Mucosa of descending colon (tissue), 3 donors: ENCODE data around the gene PWWP2B. TPM values are rescaled to one million over a fixed set of nuclear protein-coding genes. Genes with fewer than 3 reads are reported as not detected.

Source experiments
- ATAC-seq: fragments of 200-7000 bp; cut with Tn5 transposase; one replicate; pipeline ENCODE4 v1.9.1; 2020; ENCODE audit warnings: mild to moderate bottlenecking, moderate library complexity
- DNase-seq, 3 donors: peaks; one replicate each; pipeline ENCODE4 v3.0.0-alpha.2; 2020
- H3K36me3 ChIP-seq: fragments of 200-600 bp; one replicate; pipeline ENCODE4 v1.8.0; 2021; ENCODE audit warnings: low read depth, mild to moderate bottlenecking
- H3K4me1 ChIP-seq: fragments of 200-600 bp; one replicate; pipeline ENCODE4 v1.8.0; 2021; ENCODE audit warnings: low read depth, mild to moderate bottlenecking
- H3K4me3 ChIP-seq: fragments of 200-600 bp; one replicate; pipeline ENCODE4 v1.8.0; 2021; ENCODE audit warnings: mild to moderate bottlenecking
- H3K9me3 ChIP-seq: fragments of 200-600 bp; one replicate; pipeline ENCODE4 v1.8.0; 2021; ENCODE audit warnings: mild to moderate bottlenecking
- CTCF ChIP-seq: fragments of 200-600 bp; IDR thresholded peaks from one replicate; pipeline ENCODE4 v1.8.0; 2022; ENCODE audit warnings: antibody characterized with exemption, mild to moderate bottlenecking
- intact Hi-C, 2 donors: fragments of 100-400 bp; cut with DNase I in 1 of 2; cut with micrococcal nuclease in 1 of 2; formaldehyde crosslinking; loops; one replicate each; pipeline versions ENCODE4 v1.11.0 to v1.11.1; 2022; cut with DNase I, micrococcal nuclease
- total RNA-seq, 3 donors: library from RNA; stranded (reverse); fragmentation: NEBNext Ultra II Directional in 2 of 3; extraction: Animal tissue kit (Norgen Biotek cat#: 25700) in 2 of 3; gene quantifications; one replicate each; pipeline versions ENCODE4 v1.2.1 to v1.2.4, GENCODE V29; 2021 to 2023
- donor health status: DM: no; HTN: no; CAD: no; lungs with moderate emphysema.
- donor health status: DM: no; HTN: no; CAD: no.
- donor health status: DM: no; HTN: yes; CAD: no.

The PWWP2B gene
- total RNA-seq, 3 donors from 2014 or later: 37.7 to 55.6 (median 41.7) TPM

- Histone ChIP-seq H3K36me3 (no peaks in the 10 kb centered on the region), H3K4me1 (peaks cover 47% of the 10 kb centered on the region), H3K9me3 (no peaks in the 10 kb centered on the region), H3K4me3 (peak overlapping the region; percentile 77)
- intact Hi-C loops: no loop called here
- no peak for TF ChIP-seq CTCF
- ATAC-seq (peak; percentile 25), DNase-seq (peak; percentile 64 to 84 (median 78))
Measured at GRCh38 chr10:132397671-132398565, 918 bp downstream of the PWWP2B start.

- TF ChIP-seq CTCF: no peak
- peaks cover 48% of the 10 kb centered on the region for H3K4me1 ChIP-seq
- ATAC-seq: no peak
- no peaks in the 10 kb centered on the region for H3K9me3 ChIP-seq
- DNase-seq: peak in 2 of 3 donors; percentile 63 to 70
- intact Hi-C loops: no loop called here
- H3K4me3 ChIP-seq: no peak overlapping the region
- H3K36me3 ChIP-seq: no peaks in the 10 kb centered on the region
Measured at GRCh38 chr10:132398566-132398991, 1.6 kb downstream of the PWWP2B start.

GRCh38 chr10:132399117-132400035, 2.4 kb downstream of the PWWP2B start:
- ATAC-seq: peak; percentile 54
- intact Hi-C loops: no loop called here
- no peak for TF ChIP-seq CTCF
- Histone ChIP-seq H3K36me3 (no peaks in the 10 kb centered on the region), H3K4me3 (no peak overlapping the region), H3K9me3 (no peaks in the 10 kb centered on the region), H3K4me1 (peaks cover 53% of the 10 kb centered on the region)
- DNase-seq: peak; percentile 70 to 88 (median 80)

GRCh38 chr10:132400041-132400546, 3.1 kb downstream of the PWWP2B start:
- Histone ChIP-seq H3K9me3 (no peaks in the 10 kb centered on the region), H3K4me3 (no peak overlapping the region), H3K4me1 (peaks cover 54% of the 10 kb centered on the region), H3K36me3 (no peaks in the 10 kb centered on the region)
- intact Hi-C loops: no loop called here
- DNase-seq (peak in 2 of 3 donors; percentile 55 to 62), ATAC-seq (no peak)
- TF ChIP-seq CTCF: no peak

GRCh38 chr10:132400547-132401151, 3.6 kb downstream of the PWWP2B start:
- DNase-seq (peak in 2 of 3 donors; percentile 59 to 62), ATAC-seq (no peak)
- H3K36me3 ChIP-seq: peaks cover 5% of the 10 kb centered on the region
- no peaks in the 10 kb centered on the region for H3K9me3 ChIP-seq
- no peak for TF ChIP-seq CTCF
- no peak overlapping the region for H3K4me3 ChIP-seq
- peaks cover 54% of the 10 kb centered on the region for H3K4me1 ChIP-seq
- intact Hi-C loops: no loop called here
